Hematopoietic multipotent progenitor cell treated with erythropoietin and hydrocortisone succinate and interleukin-3 and kit ligand, for 17 days (in vitro differentiated cells): ENCODE data around the gene STX12.
A peak's percentile ranks its signal among the peaks of the same experiment; 100 is the strongest.
"Not testable (repeated sequence)": the region's sequence is repeated elsewhere in the genome, so short reads cannot be mapped to it uniquely, and the experiment has no call there.

Experiments
- DNase-seq: peaks from one replicate; pipeline ENCODE4 v3.0.0-alpha.2; 2015; ENCODE audit warnings: low spot score

Gene STX12

DNA sequence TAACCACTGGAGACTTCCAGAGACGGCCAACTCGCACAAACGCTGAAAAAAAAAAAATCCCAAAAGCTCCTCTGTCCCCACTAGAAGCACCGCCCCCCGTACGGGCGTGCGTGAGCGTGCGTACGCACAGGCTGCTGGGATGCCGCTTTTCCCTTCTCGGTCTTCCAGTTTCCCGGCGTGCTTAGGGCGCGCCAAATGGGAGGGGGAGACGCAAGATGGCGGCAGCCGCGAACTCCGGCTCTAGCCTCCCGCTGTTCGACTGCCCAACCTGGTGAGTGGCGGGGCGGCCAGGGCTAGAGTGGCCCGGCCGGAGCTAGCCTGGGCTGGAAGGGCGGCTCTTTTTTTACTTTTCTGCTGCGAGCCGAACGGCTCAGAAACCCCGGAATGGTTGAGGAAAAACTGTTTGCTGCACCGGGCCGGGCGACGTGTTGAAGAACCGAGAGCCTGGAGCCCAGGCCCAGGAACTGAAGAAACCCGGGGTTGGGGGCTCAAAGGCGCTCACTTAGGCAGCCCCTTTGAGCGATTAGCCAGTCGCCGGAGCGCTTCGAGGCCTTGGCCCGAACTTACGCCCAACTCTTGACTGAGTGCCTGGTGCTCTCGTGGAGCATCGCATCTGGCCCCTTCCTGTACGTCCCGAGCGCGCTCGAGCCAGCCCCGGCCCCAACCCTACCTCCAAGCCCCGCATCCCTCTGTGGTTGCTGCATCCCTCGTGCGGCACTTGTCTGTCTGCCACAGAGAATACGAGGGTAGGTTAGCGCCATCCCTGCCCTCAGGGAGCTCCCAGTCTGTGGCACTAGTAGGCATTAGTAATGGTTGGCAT lies 57.8 kb downstream of the STX12 start, which contains the start of gene PPP1R8:
TSS of gene PPP1R8 (plus strand) at position 162 of the 820 bp plus-strand sequence. CDS start at position 216, 54 bp downstream.
- peak; percentile 91 for DNase-seq

DNA sequence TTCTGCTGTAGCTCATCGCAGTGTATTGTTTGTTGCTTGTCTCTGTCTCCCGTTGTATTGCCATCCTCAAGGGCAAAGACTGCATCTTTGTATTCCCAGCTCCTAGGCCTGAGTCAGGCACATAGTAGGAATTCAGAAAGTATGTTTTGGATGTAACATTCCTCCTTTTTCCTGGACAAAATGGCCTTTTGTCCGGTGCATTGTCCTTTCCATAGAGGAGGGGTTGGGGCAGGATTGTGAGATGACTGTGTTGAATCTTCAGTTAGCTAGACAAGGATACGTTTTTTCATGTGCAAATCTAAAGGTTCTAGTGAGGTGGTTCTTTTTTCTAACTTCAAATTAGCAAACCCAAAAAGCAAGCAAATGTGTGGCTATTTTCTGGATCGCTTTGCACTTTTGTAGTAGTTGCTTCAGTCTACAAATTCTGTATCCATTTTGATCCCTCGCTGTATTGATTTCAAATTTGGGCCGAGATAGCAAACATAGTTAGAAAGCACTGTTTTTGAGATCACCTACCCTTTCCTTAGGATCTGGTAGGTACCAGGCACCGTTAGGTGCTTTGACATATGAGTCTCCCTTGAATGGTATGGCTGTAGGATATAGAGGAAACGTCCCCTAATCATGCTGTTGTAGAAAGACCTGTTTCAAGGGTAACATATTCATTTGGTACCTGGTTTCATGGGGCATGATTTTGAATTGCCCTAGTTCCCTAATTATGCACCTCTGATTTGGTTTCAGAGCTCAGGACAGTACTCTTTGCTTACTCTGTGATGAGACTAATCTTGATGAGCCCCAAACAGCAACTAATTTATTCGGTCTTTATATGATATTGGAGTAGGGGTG lies 58.8 kb downstream of the STX12 start:
- DNase-seq: no peak

DNA sequence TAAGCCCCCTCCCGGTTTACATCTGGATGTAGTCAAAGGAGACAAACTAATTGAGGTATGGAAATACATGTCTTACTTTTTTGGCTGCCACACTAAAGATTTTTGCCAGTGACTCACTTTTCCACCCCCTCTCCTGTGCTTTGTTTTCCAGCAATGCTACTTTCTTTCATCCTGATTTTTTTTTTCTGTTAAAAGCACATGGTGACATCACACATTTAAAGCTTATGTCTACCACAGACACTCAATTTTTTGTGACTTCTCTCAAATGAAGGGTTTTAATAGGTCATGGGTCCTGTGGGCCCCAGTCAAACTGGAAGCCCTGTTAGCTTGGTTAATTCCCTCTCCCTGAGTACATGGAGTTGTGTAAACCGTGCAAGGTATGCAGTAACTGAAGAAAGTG lies 59.7 kb downstream of the STX12 start:
- no peak for DNase-seq

DNA sequence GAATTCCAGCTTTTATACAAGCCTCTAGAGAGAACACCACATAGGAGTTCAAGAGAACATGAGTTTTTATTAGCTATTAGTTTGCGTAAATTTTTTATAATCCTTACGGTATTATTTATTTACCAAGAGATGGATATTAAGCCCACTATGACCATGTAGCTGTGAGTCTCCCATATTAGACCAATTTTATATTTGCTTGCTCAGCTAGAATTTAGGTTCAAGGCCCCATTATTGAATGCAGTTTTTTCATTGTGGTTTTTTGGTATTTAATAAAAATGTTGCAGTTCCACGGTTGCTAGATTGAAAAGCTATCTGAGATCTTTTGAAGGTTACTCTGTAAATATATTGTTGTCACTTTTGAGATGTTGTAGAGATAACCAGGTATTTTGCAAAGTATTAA lies 60.5 kb downstream of the STX12 start:
- DNase-seq: no peak

DNA sequence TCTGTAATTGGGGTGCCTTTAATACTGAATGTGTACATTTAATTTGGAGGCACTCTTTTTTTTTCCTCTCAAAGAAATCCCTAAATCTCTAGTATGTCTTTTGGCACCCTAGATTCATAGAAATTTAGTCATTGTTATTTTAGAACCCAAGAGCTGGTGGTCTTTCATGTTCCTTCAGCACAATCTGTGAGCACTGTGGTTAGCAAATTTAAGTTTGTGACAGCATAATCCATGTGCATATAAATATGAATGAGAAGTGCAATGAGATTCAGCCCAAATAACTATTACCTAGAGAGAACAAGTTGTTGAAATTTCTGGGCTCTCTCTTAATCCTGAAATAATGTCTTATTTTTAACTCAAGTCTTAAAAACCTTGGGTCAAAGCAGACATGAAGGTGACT lies 62.0 kb downstream of the STX12 start:
- no peak for DNase-seq

DNA sequence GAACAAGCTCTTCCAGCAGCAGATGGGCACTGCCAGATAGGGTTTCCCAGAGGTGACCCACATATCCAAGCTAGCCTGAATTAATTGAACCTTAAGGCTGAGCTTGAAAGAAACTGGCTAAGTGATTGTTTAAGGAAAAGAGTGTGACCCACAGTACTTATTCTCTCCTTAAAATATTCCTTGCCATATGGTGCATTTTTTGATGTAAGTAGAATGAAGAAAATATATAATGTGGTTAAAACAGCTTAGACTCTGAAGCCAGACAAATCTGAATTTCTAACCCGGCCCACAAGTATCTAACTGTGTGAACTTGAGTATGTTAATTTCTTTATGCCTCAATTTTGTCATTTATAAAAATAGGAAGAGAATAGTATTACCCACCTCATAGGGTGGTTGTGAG lies 62.5 kb downstream of the STX12 start:
- DNase-seq: no peak

DNA sequence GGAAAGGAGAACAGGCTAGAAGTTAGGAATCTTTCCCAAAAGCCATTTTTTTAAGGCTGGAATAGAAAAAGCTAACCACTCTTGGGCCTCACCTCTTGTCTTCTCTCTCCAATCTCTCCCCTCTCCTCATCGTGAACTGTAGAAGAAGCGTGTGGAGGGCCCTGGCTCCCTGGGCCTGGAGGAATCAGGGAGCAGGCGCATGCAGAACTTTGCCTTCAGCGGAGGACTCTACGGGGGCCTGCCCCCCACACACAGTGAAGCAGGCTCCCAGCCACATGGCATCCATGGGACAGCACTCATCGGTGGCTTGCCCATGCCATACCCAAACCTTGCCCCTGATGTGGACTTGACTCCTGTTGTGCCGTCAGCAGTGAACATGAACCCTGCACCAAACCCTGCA lies 76.9 kb downstream of the STX12 start:
- no peak for DNase-seq

DNA sequence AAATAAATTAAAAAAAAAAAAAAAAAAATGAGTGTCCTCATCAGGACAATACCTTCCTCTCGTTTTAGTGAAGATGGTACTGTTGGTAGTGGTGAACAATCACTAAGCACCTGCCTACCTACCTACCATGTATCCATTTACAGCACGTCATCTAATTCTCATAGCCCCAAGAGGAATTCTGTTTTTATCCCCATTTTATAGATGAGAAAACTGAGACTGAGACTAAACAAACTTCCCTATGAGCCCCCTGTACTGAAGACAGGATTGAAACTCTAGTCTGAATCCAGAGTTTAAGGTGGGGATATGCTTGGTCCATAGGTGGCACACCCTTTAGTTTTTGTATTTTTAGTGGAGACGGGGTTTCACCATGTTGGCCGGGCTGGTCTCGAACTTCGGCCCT lies 82.1 kb downstream of the STX12 start:
- no peak for DNase-seq

DNA sequence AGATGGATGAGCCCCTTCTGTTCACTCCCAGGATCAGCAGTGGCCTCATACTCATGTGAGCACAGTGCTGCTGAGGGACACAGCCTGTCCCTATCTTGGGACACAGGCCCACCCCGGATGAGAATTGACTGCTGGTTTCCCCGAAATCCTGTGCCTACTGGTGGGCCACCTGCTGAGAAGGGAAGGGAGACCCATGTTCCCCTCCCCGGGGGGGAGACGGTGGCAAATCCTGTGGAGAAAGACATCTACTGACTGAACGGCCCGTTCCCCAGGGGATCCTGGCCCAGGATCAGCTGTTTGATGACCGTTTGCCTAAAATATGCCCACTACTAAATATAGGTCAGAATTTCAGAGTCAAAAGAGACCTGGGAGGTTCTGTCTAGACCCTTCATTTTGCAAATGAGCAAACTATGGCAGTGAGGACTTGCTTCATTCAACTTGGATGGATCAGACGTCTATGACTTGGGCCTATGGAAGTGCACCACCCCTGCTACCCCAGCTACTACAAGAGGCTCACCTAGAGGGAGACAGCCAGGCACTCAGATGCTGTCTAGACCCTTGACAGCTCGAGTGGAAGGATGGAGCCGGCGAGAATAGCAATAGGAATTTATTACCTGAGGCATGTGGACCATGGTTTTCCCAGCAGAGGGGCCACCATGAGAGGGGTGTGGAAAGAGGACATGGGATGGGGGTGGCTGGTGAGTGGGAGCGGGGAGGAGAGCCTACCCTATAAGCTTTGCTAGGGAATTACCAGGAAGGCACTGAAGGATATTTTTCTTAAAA lies 83.7 kb downstream of the STX12 start:
- no peak for DNase-seq

DNA sequence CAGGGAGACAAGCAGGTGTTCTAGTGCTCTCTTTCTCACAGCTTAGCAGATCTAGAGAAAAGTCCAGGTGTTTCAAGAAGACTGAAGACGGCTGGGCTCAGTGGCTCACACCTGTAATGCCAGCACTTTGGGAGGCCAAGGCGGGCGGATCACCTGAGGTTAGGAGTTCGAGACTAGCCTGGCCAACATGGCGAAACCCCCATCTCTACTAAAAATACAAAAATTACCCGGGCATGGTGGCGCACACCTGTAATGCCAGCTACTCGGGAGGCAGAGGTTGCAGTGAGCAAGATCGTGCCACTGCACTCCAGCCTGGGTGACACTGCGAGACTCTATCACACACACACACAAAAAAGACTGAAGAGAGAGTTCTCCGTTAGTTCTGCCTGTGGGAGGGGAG lies 84.5 kb downstream of the STX12 start:
- DNase-seq: not testable (repeated sequence)

DNA sequence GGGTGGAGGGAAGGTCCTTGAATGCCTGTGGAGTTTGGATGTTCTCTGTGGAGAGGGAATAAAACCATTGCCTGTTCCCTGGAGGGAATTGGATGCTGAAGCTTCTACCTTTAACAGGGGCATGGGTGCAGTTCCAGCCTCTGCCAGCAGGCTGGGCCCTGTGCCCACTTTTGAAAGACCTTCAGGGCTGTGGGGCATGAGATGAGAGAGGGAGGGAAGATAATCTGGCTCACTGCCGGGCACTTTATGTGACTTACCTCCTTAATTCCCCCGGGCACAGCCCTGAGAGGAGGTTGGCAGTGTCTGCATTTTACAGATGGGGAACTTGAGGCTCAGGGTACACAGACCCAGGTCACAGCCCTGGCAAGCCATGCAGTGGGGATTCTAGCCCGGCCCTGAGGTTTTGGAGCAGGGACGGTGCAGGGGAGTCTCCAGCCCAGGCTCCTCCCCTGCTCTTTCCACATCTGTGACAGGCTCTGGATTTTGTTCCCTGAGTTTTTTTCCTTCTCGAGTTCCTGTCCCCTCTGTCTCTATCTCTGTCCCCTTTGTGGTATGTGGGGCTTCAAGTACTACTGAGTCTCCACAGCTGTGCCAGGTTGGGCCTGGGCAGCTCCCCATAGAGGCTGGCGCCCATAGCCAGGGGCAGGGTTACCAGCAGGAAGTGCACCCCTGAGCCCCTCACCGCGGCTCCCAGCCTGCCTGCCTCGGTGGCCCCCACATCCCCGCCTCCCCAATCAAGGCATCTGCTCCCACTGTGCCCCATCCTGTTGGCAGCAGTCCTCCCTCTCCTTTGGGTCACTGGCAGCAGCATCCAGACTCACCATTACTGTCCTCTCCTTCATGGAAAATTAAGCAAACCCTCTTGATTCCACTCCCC lies 85.3 kb downstream of the STX12 start:
- peak; percentile 95 for DNase-seq

DNA sequence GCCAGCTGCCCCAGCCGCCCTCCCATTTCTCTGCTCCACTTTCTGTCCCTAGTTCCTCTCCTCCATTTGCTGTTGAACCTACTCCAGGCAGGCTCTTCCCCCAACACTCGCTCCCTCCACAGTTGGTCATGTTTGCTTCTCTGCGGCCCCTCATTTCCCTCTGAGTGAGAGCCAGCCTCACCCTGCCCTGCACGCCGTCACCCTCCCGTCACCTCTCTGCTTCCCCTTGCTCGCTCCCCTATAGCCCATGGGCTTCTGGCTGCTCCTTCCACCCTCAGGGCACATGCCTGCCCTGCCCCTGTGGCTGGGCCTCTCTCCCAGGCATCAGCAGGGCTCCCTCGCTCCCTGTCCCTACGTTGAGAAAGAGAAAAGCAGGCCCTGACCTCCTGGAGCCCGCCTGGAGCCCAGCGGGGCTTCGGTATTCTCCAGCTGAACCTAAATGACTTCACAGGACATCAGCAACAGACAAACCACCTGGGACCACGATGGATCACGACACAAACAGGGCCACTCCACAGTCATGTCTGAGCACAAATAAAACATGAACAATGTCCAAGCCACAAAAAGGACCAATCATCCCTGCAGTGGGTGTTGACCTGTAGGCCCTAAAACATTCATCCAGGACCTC lies 86.0 kb downstream of the STX12 start:
- DNase-seq: no peak

DNA sequence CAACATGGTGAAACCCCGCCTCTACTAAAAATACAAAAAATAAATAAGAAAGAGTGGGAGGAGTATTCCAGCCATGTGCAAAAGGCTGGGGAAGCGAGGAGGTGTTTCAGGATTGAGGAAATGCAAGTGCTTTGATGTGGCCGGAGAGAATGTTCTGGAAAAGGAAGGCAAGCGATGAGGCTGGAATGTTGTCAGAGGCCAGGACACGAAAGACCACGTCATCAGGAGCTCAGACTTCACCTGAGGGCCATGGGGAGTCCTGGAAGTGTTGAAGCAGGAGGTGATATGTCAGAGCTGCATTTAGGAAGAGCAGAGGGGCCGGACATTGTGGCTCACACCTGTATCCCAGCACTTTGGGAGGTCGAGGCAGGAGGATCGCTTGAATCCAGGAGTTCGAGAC lies 88.4 kb downstream of the STX12 start:
- no peak for DNase-seq

DNA sequence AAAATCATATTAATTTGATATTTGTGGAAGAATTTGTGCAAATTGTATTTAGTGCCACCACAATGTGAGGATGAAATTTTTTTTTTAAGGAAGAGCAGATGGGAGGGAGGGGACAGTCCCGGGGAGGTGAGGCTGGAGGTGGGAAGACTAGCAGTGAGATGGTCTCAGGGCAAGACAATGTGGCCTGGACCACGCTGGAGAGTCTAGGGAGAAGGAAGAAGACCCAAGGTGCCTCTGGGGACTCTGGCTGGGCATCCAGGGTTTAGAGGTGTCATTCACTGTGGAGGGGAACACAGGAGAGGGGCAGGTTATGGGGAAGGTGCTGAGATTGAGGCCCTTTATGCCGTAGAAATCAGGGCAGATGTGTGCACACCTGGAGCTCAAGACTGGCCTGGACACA lies 89.0 kb downstream of the STX12 start:
- DNase-seq: no peak

DNA sequence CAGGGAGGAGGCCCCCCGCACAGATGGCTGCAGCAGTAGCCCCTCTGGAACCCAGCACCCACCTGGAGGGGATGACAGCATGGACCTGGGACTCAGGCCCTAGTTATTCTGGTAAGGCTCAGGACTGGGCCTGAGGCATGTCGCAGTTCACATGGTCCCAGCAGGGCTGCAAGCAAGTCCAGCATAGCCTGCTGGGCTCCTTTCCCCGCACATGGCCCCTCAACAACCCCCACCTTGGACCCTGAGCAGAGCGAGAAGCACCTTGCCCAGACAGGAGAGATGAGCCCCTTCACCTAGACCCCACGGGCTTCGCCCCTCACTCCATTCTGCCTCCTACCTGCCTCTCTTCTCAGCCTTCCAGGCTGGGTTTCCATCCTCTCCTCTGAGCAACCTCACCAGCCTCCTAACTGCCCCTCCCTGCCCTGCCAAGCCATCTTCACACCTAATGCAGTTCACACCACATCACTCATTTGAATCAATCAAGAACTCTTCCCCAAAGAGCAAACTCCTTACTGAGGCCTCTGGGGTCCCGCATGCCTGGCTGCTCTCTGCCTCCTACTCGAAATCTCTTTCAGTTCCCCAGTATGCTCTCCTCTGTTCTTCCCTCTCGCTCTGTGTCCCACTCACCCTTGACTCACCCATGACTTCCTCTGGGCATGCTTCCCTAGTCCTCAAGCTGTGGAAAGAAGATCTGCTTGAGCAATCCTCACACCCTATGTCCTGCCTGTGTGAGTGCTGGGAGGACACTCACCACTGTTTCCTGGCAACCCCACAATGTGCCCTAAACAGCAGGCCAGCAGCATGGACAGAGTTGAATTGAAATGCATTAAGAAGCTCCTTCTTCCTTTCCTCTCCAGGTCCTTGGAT lies 89.9 kb downstream of the STX12 start:
- no peak for DNase-seq

DNA sequence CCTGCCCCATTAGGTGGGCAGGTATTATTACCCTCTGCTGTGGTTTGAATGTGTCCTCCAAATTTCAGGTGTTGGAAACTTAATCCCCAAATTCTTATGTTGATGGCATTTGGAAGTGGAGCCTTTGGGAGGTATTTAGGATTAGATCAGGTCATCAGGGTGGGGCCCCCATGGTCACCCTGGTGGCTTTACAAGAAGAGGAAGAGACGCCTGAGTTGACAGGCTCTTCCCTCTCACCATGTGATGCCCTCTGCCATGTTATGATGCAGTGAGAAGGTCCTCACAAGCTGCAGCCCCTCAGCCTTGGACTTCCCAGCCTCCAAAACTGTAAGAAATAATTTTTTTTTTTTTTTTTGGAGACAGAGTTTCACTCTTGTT lies 90.5 kb downstream of the STX12 start:
- DNase-seq: no peak

DNA sequence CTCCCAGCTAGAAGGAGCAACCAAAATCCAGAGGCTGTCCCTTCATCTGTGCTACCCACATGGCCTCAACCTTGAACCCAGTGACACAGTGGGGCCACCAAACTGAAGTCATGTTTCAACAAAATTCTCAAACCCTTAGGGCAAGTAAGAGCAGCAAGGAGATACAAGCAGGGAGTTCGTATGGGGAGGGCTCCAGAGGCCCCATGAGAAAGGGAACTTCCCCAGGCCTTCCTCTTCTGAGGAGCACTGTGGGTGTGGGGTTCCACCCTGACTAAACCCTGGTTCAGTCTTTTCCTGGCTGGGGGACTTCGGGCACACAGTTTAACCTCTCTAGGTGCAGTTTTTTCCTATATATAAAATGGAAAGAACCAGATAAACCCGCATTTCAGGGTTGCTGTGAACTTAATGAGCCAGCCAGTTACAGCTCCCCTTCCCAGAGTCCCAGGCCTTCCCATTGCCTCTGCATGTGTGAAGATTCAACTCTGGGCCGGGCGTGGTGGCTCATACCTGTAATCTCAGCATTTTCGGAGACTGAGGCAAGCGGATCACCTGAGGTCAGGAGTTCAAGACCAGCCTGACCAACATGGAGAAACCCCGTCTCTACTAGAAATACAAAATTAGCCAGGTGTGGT lies 91.4 kb downstream of the STX12 start:
- DNase-seq: no peak

DNA sequence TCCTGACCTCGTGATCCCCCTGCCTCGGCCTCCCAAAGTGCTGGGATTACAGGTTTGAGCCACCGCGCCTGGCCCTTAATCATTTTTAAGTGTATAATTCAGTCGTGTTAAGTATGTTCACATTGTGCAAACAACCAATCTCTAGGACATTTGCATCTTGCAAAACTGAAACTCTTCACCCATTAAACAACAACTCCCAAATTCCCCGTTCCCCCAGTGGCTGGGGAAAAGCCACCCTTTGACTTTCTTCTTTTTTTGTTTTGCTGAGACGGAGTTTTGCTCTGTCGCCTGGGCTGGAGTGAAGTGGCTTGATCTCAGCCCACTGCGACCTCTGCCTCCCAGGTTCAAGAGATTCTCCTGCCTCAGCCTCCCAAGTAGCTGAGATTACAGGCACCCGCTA lies 92.8 kb downstream of the STX12 start:
- no peak for DNase-seq

DNA sequence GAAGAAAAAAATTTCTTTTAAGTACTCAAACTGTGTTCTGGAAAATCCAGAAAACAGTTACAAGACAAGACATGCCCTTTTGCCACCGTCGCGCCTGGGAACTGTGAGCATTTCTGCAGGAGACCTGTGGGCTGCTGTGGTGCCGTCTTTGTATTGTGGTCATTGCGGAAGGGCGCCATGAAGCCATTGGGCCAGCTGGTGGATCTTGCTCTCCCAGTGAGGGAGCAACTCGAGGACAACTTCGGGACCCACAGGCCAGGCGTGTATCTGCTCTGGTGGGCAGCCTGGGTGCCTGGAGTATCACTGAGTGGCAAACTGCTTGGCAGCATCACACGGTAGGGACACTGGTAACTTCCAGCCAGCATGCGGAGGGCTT lies 95.5 kb downstream of the STX12 start:
- DNase-seq: no peak
